Prostate gland (tissue), 2 donors: Measurements from ENCODE around the gene NTMT1.

Experiments
- POLR2A ChIP-seq: fragments of 450-650 bp; IDR thresholded peaks from one replicate; pipeline ENCODE4 v1.6.1; 2016; ENCODE audit warnings: antibody characterized with exemption, mild to moderate bottlenecking
- TF ChIP-seq, protein P1 (sequence below), 4 experiments: fragments of 200-600 bp in 2 of 4; fragments of 450-650 bp in 2 of 4; sonication (generic) in 2 of 4; IDR thresholded peaks; 1 replicate in 3 of 4; 2 replicates in 1 of 4; pipeline ENCODE4 v1.5.1; 2016 to 2019; ENCODE audit warnings: antibody characterized with exemption in 4 of 4, mild to moderate bottlenecking in 2 of 4, moderate library complexity in 2 of 4

GRCh38 chr9:129617167-129617566, 8.8 kb upstream of the NTMT1 start:
- TF ChIP-seq, protein P1, sequence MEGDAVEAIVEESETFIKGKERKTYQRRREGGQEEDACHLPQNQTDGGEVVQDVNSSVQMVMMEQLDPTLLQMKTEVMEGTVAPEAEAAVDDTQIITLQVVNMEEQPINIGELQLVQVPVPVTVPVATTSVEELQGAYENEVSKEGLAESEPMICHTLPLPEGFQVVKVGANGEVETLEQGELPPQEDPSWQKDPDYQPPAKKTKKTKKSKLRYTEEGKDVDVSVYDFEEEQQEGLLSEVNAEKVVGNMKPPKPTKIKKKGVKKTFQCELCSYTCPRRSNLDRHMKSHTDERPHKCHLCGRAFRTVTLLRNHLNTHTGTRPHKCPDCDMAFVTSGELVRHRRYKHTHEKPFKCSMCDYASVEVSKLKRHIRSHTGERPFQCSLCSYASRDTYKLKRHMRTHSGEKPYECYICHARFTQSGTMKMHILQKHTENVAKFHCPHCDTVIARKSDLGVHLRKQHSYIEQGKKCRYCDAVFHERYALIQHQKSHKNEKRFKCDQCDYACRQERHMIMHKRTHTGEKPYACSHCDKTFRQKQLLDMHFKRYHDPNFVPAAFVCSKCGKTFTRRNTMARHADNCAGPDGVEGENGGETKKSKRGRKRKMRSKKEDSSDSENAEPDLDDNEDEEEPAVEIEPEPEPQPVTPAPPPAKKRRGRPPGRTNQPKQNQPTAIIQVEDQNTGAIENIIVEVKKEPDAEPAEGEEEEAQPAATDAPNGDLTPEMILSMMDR (IDR thresholded peaks at IDR 0.05): peak in 1 of 4 experiments; percentile 34
- no peak for TF ChIP-seq POLR2A
